WTC11 (cell line): ENCODE measurements around the gene TXNRD2. TPM values are rescaled to one million over a fixed set of nuclear protein-coding genes. Genes with fewer than 3 reads are reported as not detected.

ENCODE experiments used
- ATAC-seq: fragments of 200-7000 bp; cut with Tn5 transposase; 2 replicates; pipeline ENCODE4 v1.10.0; 2021; ENCODE audit warnings: mild to moderate bottlenecking, moderate library complexity
- CTCF ChIA-PET: fragments of 300-600 bp; sonication (Branson Sonifier 250); formaldehyde crosslinking; loops from one replicate; lab custom pipeline; 2021; ENCODE audit warnings: antibody characterized with exemption; lab: Charles Lee
- POLR2A ChIA-PET: fragments of 350-600 bp; sonication (Branson Sonifier 250); formaldehyde crosslinking; loops from one replicate; lab custom pipeline; 2021; ENCODE audit warnings: antibody characterized with exemption; lab: Charles Lee
- DNase-seq: peaks from one replicate; pipeline ENCODE4 v3.0.0; 2021; ENCODE audit warnings: low spot score
- H3K27ac Mint-ChIP-seq: 2 replicates; pipeline ENCODE4 v1.8.0; 2021; ENCODE audit warnings: mixed read lengths
- H3K27me3 Mint-ChIP-seq: 2 replicates; pipeline ENCODE4 v1.8.0; 2021; ENCODE audit warnings: low read depth, mild to moderate bottlenecking, moderate library complexity, mixed read lengths
- H3K36me3 Mint-ChIP-seq: 2 replicates; pipeline ENCODE4 v1.8.0; 2021; ENCODE audit warnings: mixed read lengths
- H3K4me1 Mint-ChIP-seq: 2 replicates; pipeline ENCODE4 v1.8.0; 2022; ENCODE audit warnings: mixed read lengths
- H3K4me3 Mint-ChIP-seq: 2 replicates; pipeline ENCODE4 v1.8.0; 2021; ENCODE audit warnings: mild to moderate bottlenecking, moderate library complexity, mixed read lengths
- H3K9me3 Mint-ChIP-seq: 2 replicates; pipeline ENCODE4 v1.8.0; 2021; ENCODE audit warnings: mixed read lengths
- AFF4 ChIP-seq: sonication (generic); formaldehyde crosslinking; IDR thresholded peaks from 2 replicates; pipeline ENCODE4 v1.8.1; 2023; ENCODE audit warnings: mild to moderate bottlenecking, missing genetic modification reagents, borderline replicate concordance
- ARID4B ChIP-seq: sonication (generic); formaldehyde crosslinking; IDR thresholded peaks from 2 replicates; pipeline ENCODE4 v1.8.0; 2023; ENCODE audit warnings: missing genetic modification reagents, mild to moderate bottlenecking, borderline replicate concordance
- ATF6 ChIP-seq: sonication (generic); formaldehyde crosslinking; IDR thresholded peaks from 2 replicates; pipeline ENCODE4 v1.8.1; 2023; ENCODE audit warnings: mild to moderate bottlenecking, missing genetic modification reagents
- CREB1 ChIP-seq: sonication (generic); formaldehyde crosslinking; IDR thresholded peaks from 2 replicates; pipeline ENCODE4 v1.8.0; 2023; ENCODE audit warnings: mild to moderate bottlenecking, missing genetic modification reagents
- JAZF1 ChIP-seq: fragments of 250-450 bp; sonication (Bioruptor Pico); IDR thresholded peaks from 2 replicates; pipeline ENCODE4 v1.9.0; 2021; ENCODE audit warnings: moderate library complexity, mild to moderate bottlenecking, inconsistent platforms
- NFE2L1 ChIP-seq: sonication (generic); formaldehyde crosslinking; IDR thresholded peaks from 2 replicates; pipeline ENCODE4 v1.8.1; 2023; ENCODE audit warnings: missing genetic modification reagents
- NR3C1 ChIP-seq: sonication (generic); formaldehyde crosslinking; conservative IDR thresholded peaks from 2 replicates; pipeline ENCODE4 v1.8.1; 2023; ENCODE audit warnings: low read depth, mild to moderate bottlenecking, missing genetic modification reagents
- PREB ChIP-seq: sonication (generic); formaldehyde crosslinking; IDR thresholded peaks from 2 replicates; pipeline ENCODE4 v1.8.1; 2022; ENCODE audit warnings: mild to moderate bottlenecking, missing genetic modification reagents, moderate library complexity, borderline replicate concordance
- SOX15 ChIP-seq: fragments of 250-450 bp; sonication (Bioruptor Pico); IDR thresholded peaks from 2 replicates; pipeline ENCODE4 v1.9.0; 2021; ENCODE audit warnings: mild to moderate bottlenecking
- TEAD1 ChIP-seq: sonication (generic); formaldehyde crosslinking; IDR thresholded peaks from 2 replicates; pipeline ENCODE4 v1.8.0; 2022; ENCODE audit warnings: mild to moderate bottlenecking, missing genetic modification reagents
- TP53 ChIP-seq: sonication (generic); formaldehyde crosslinking; IDR thresholded peaks from 2 replicates; pipeline ENCODE4 v1.8.1; 2023; ENCODE audit warnings: mild to moderate bottlenecking, missing genetic modification reagents
- ZMAT4 ChIP-seq: fragments of 250-450 bp; sonication (Bioruptor Pico); IDR thresholded peaks from 2 replicates; pipeline ENCODE4 v1.9.0; 2021; ENCODE audit warnings: mild to moderate bottlenecking
- ZNF121 ChIP-seq: sonication (generic); formaldehyde crosslinking; IDR thresholded peaks from 2 replicates; pipeline ENCODE4 v1.8.0; 2023; ENCODE audit warnings: missing genetic modification reagents
- ZNF263 ChIP-seq: sonication (generic); formaldehyde crosslinking; IDR thresholded peaks from 2 replicates; pipeline ENCODE4 v1.8.1; 2022; ENCODE audit warnings: low read depth, mild to moderate bottlenecking, moderate library complexity, missing genetic modification reagents
- total RNA-seq: library from RNA; stranded (reverse); gene quantifications from 3 replicates; pipeline ENCODE4 v1.2.3, GENCODE V29; 2021

Gene TXNRD2
- total RNA-seq, 1 experiment from 2014 or later: 15.9 TPM

- no peaks in the 10 kb centered on the region for H3K27me3 Mint-ChIP-seq
- peaks cover 17% of the 10 kb centered on the region for H3K36me3 Mint-ChIP-seq
- no peak for DNase-seq
- no peak overlapping the region for H3K27ac Mint-ChIP-seq
- H3K4me1 Mint-ChIP-seq: no peaks in the 10 kb centered on the region; the same call in 1 of the 2 replicates
- ChIA-PET CTCF (interaction anchor here (1.0 to 4.8 kb wide), 3 partner anchors 163 to 184 kb away, joined by 4 to 155 read pairs (median 5); no protein-coding TSS in a partner anchor), POLR2A (no interaction called here)
- peaks cover 9% of the 10 kb centered on the region for H3K9me3 Mint-ChIP-seq
- TF ChIP-seq ZNF121 (CRISPR knock-in tag) (no peak), CREB1 (no peak), ZMAT4 (CRISPR knock-in tag) (no peak), NFE2L1 (CRISPR knock-in tag) (no peak)
- no peak overlapping the region for H3K4me3 Mint-ChIP-seq
- ATAC-seq: no peak
Observed at GRCh38 chr22:19914201-19914943, 27.2 kb downstream of the TXNRD2 start.

GRCh38 chr22:19913337-19913936 is 28.2 kb downstream of the TXNRD2 start:
- ChIA-PET CTCF (interaction anchor here (0.6 to 4.8 kb wide), 13 partner anchors 10 to 222 kb away, joined by 3 to 155 read pairs (median 4); partner anchors contain the start of genes COMT and TXNRD2), POLR2A (no interaction called here)
- Mint-ChIP-seq H3K9me3 (peaks cover 9% of the 10 kb centered on the region), H3K27me3 (no peaks in the 10 kb centered on the region), H3K27ac (no peak overlapping the region), H3K4me3 (no peak overlapping the region), H3K36me3 (peaks cover 17% of the 10 kb centered on the region), H3K4me1 (no peaks in the 10 kb centered on the region; the same call in 1 of the 2 replicates)
- no peak for DNase-seq
- ATAC-seq: no peak
- TF ChIP-seq ZNF263 (CRISPR knock-in tag): no peak
- TF ChIP-seq TEAD1 (CRISPR knock-in tag): no peak
- no peak for TF ChIP-seq ATF6 (CRISPR knock-in tag)
- TF ChIP-seq JAZF1 (CRISPR knock-in tag): no peak
- no peak for TF ChIP-seq SOX15 (CRISPR knock-in tag)
- no peak for TF ChIP-seq TP53 (CRISPR knock-in tag)
- no peak for TF ChIP-seq AFF4
- TF ChIP-seq ARID4B (CRISPR knock-in tag): no peak
- TF ChIP-seq PREB (CRISPR knock-in tag): no peak
- no peak for TF ChIP-seq NR3C1
